Smooth muscle cell (in vitro differentiated cells): ENCODE results near the gene FOXK1. TPM values are rescaled to one million over a fixed set of nuclear protein-coding genes. Genes with fewer than 3 reads are reported as not detected.
"Not testable (repeated sequence)": the region's sequence is repeated elsewhere in the genome, so short reads cannot be mapped to it uniquely, and the experiment has no call there.

ENCODE experiments used
- DNase-seq: peaks from one replicate; lab custom pipeline; 2025; ENCODE audit not compliant: unreplicated experiment; lab: John Stamatoyannopoulos, UW
- H2AFZ ChIP-seq: fragments of 200-600 bp; sonication (generic); 2 replicates; pipeline ENCODE4 v1.6.0; 2016; ENCODE audit warnings: antibody characterized with exemption, low read depth, mild to moderate bottlenecking
- H3F3A ChIP-seq: fragments of 200-600 bp; sonication (generic); 2 replicates; pipeline ENCODE4 v1.6.0; 2017; ENCODE audit warnings: antibody characterized with exemption, low read depth
- H3K27ac ChIP-seq: fragments of 200-600 bp; sonication (generic); 2 replicates; pipeline ENCODE4 v1.5.1; 2016; ENCODE audit warnings: low read depth, mild to moderate bottlenecking
- H3K27me3 ChIP-seq: fragments of 200-600 bp; sonication (generic); 2 replicates; pipeline ENCODE4 v1.6.1; 2016; ENCODE audit warnings: low read depth, mild to moderate bottlenecking
- H3K36me3 ChIP-seq: fragments of 200-600 bp; sonication (generic); 2 replicates; pipeline ENCODE4 v1.5.1; 2016; ENCODE audit warnings: low read depth
- H3K4me1 ChIP-seq: fragments of 200-600 bp; sonication (generic); 2 replicates; pipeline ENCODE4 v1.5.1; 2016; ENCODE audit warnings: low read depth
- H3K4me2 ChIP-seq: fragments of 200-600 bp; sonication (generic); 2 replicates; pipeline ENCODE4 v1.6.0; 2016; ENCODE audit warnings: mild to moderate bottlenecking
- H3K4me3 ChIP-seq: fragments of 200-600 bp; sonication (generic); 2 replicates; pipeline ENCODE4 v1.5.1; 2016; ENCODE audit warnings: mild to moderate bottlenecking
- H3K79me2 ChIP-seq: fragments of 200-600 bp; sonication (generic); 2 replicates; pipeline ENCODE4 v1.6.0; 2016; ENCODE audit warnings: low read depth, mild to moderate bottlenecking
- H3K9ac ChIP-seq: fragments of 200-600 bp; sonication (generic); 2 replicates; pipeline ENCODE4 v1.6.0; 2016; ENCODE audit warnings: low read depth
- H3K9me3 ChIP-seq: fragments of 200-600 bp; sonication (generic); replicated peaks from 2 replicates; pipeline ENCODE4 v1.5.1; 2016; ENCODE audit warnings: low read depth
- H4K20me1 ChIP-seq: fragments of 200-600 bp; sonication (generic); 2 replicates; pipeline ENCODE4 v1.6.0; 2016; ENCODE audit warnings: low read depth
- CTCF ChIP-seq: fragments of 200-600 bp; sonication (generic); IDR thresholded peaks from 2 replicates; pipeline ENCODE4 v1.5.1; 2017; ENCODE audit warnings: borderline replicate concordance, mild to moderate bottlenecking, antibody characterized with exemption; ENCODE audit not compliant: insufficient read depth, poor library complexity, severe bottlenecking
- WGBS: methylation state at CpG from one replicate; pipeline ENCODE4 v1.1.7; 2016; ENCODE audit warnings: low lambda C conversion rate; 5-methylcytosine and 5-hydroxymethylcytosine counted together
- polyA plus RNA-seq: library from polyadenylated mRNA; unstranded; fragments of >200 nt; fragmentation: Nextera tagmentation; extraction: Ambion mirVana; gene quantifications from 2 replicates; pipeline ENCODE4 v1.2.1, GENCODE V29; 2016
- total RNA-seq: library from RNA; depleted of rRNA; stranded (reverse); fragments of >200 nt; gene quantifications from 2 replicates; pipeline ENCODE4 v1.2.3, GENCODE V29; 2014

The FOXK1 gene
- total and polyA plus RNA-seq, 2 experiments from 2014 or later, result 6.0 to 11.6 TPM

GRCh38 chr7:4642468-4643203 lies 39.5 kb upstream of the FOXK1 start:
- H3K79me2 ChIP-seq, result no peaks in the 10 kb centered on the region
- H3K4me1 ChIP-seq, result peaks cover 9% of the 10 kb centered on the region
- H3K36me3 ChIP-seq, result no peaks in the 10 kb centered on the region
- no peak for TF ChIP-seq CTCF
- 81% methylated on average over 20 of the region's 20 CpGs for WGBS
- peak overlapping the region; percentile 96 for H3K4me2 ChIP-seq
- peak overlapping the region; percentile 60 for H3K9ac ChIP-seq
- no peaks in the 10 kb centered on the region for H3K9me3 ChIP-seq
- H2AFZ ChIP-seq, result peak overlapping the region; percentile 99
- no peak for DNase-seq
- peak overlapping the region; percentile 72 for H3K4me3 ChIP-seq
- H4K20me1 ChIP-seq, result no peaks in the 10 kb centered on the region
- H3K27ac ChIP-seq, result peak overlapping the region; percentile 74
- no peaks in the 10 kb centered on the region for H3K27me3 ChIP-seq
- H3F3A ChIP-seq, result no peaks in the 10 kb centered on the region

GRCh38 chr7:4643204-4643471 lies 39.0 kb upstream of the FOXK1 start:
- H2AFZ ChIP-seq, DNase-seq, H3K4me3 ChIP-seq, H3K9ac ChIP-seq, H4K20me1 ChIP-seq, H3K36me3 ChIP-seq, H3K27ac ChIP-seq, H3K4me2 ChIP-seq, H3K9me3 ChIP-seq, H3K79me2 ChIP-seq, H3K4me1 ChIP-seq, H3K27me3 ChIP-seq, H3F3A ChIP-seq: not testable (repeated sequence)
- 98% methylated on average over 5 of the region's 5 CpGs for WGBS

GRCh38 chr7:4645246-4645645 lies 36.8 kb upstream of the FOXK1 start:
- Histone ChIP-seq H3K4me3 (no peak overlapping the region), H3K36me3 (no peaks in the 10 kb centered on the region), H3K9me3 (no peaks in the 10 kb centered on the region), H4K20me1 (no peaks in the 10 kb centered on the region), H2AFZ (no peak overlapping the region), H3K4me1 (peaks cover 12% of the 10 kb centered on the region), H3K9ac (no peak overlapping the region), H3K27ac (no peak overlapping the region), H3F3A (no peaks in the 10 kb centered on the region), H3K4me2 (no peak overlapping the region), H3K27me3 (no peaks in the 10 kb centered on the region), H3K79me2 (no peaks in the 10 kb centered on the region)
- DNase-seq, result no peak
- TF ChIP-seq CTCF, result no peak
- 82% methylated on average over 2 of the region's 2 CpGs for whole genome bisulfite sequencing

- Histone ChIP-seq H2AFZ (no peak overlapping the region), H3F3A (no peaks in the 10 kb centered on the region)
These were observed 34.0 kb upstream of the FOXK1 start for GRCh38 chr7:4648111-4648510.

More at GRCh38 chr7:4648111-4648510, 34.0 kb upstream of the FOXK1 start:
- 89% methylated on average over 7 of the region's 7 CpGs for WGBS
- no peaks in the 10 kb centered on the region for H3K27me3 ChIP-seq
- no peaks in the 10 kb centered on the region for H3K79me2 ChIP-seq
- no peak overlapping the region for H3K4me2 ChIP-seq
- H3K36me3 ChIP-seq, result no peaks in the 10 kb centered on the region
- H3K4me3 ChIP-seq, result no peak overlapping the region
- H3K4me1 ChIP-seq, result peaks cover 14% of the 10 kb centered on the region
- TF ChIP-seq CTCF, result no peak
- no peaks in the 10 kb centered on the region for H3K9me3 ChIP-seq
- H4K20me1 ChIP-seq, result no peaks in the 10 kb centered on the region
- no peak overlapping the region for H3K9ac ChIP-seq
- H3K27ac ChIP-seq, result no peak overlapping the region
- no peak for DNase-seq
